ENCODE measurements around the gene EHD1.

DNA sequence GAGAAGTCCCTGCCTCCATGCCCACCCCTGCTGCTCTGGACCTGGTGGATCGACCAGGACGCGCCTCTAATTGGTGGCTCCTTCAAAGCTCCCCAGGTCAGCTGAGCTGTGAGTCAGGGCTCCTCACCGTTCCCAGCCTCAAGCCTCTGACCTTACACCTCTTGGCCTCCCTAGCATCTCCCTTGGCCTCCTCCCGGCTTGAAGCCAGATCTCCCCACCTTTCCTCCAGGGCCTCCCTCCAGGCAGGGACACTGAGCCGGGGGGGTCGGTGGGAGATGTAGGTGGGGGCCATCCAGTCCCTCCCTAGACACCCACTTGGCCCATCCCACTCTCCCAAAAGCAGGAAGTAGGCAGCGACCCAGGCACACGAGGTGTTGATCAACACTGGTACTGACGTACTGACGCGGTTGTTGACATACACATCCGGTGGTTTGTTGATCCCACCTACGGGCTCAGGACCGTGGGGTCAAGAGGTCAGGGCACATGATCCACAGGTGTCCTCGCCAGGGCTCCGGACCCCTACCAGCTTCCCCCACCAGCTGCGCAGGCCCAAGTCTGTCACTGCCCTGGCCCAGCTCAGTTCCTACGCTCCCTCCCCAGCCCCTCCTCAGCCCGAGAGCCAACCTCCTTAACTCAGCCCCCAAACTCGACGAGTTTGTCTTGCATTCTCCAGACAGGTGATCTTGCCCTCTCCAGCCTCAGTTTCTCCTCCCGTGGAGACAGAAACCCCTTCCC is 37.8 kb upstream of the EHD1 start:
- no peak for TF ChIP-seq POLR2A (IDR thresholded peaks at IDR 0.05)
- no peak for TF ChIP-seq CTCF (IDR thresholded peaks at IDR 0.05)
- peak; percentile 71 to 72 for TF ChIP-seq POLR2AphosphoS5 (IDR thresholded peaks at IDR 0.05)

All from upper lobe of left lung (tissue), 4 donors.